Lung (tissue), 12 donors: ENCODE data around the gene JAKMIP3. TPM values are rescaled to one million over a fixed set of nuclear protein-coding genes. Genes with fewer than 3 reads are reported as not detected.

Source experiments
- ATAC-seq: fragments of 200-7000 bp; cut with Tn5 transposase; one replicate; pipeline ENCODE4 v1.9.1; 2020; ENCODE audit warnings: moderate number of reproducible peaks; ENCODE audit not compliant: insufficient read depth, low FRiP score
- DNase-seq, 3 donors: peaks; one replicate each; pipeline ENCODE4 v3.0.0-alpha.2; 2013 to 2017
- H3K27ac ChIP-seq, 2 donors: one replicate each; pipeline ENCODE4 v1.5.1; 2013; ENCODE audit warnings: mild to moderate bottlenecking in 2 of 2, moderate library complexity in 2 of 2, control low read depth in 1 of 2, inconsistent platforms in 1 of 2, low read depth in 1 of 2, low read length in 1 of 2
- H3K27me3 ChIP-seq, 3 donors: one replicate each; pipeline ENCODE4 v1.5.1; 2013; ENCODE audit warnings: low read length in 2 of 3; ENCODE audit not compliant: control insufficient read depth in 3 of 3, insufficient read depth in 3 of 3
- H3K36me3 ChIP-seq, 4 donors: one replicate each; pipeline ENCODE4 v1.5.1; 2013; ENCODE audit warnings: low read length in 4 of 4, mild to moderate bottlenecking in 1 of 4, moderate library complexity in 1 of 4; ENCODE audit not compliant: control insufficient read depth in 4 of 4, insufficient read depth in 4 of 4
- H3K4me1 ChIP-seq, 5 donors: one replicate each; pipeline ENCODE4 v1.5.1; 2013; ENCODE audit warnings: low read length in 5 of 5, mild to moderate bottlenecking in 2 of 5, moderate library complexity in 1 of 5; ENCODE audit not compliant: control insufficient read depth in 5 of 5, insufficient read depth in 5 of 5
- H3K4me3 ChIP-seq: one replicate; pipeline ENCODE4 v1.5.1; 2013; ENCODE audit warnings: mild to moderate bottlenecking, control low read depth, moderate library complexity
- H3K9ac ChIP-seq, 2 donors: one replicate each; pipeline ENCODE4 v1.5.1; 2013; ENCODE audit warnings: low read length in 2 of 2, control low read depth in 1 of 2; ENCODE audit not compliant: insufficient read depth in 1 of 2
- H3K9me3 ChIP-seq, 4 donors: one replicate each; pipeline ENCODE4 v1.5.1; 2013; ENCODE audit warnings: low read length in 3 of 4, mild to moderate bottlenecking in 1 of 4, moderate library complexity in 1 of 4; ENCODE audit not compliant: control insufficient read depth in 4 of 4, insufficient read depth in 3 of 4
- CTCF ChIP-seq: IDR thresholded peaks from 2 replicates; pipeline ENCODE4 v1.5.1; 2012; ENCODE audit warnings: mild to moderate bottlenecking; ENCODE audit errors: control extremely low read depth, extremely low read depth
- WGBS, 2 donors: extraction: QIAGEN DNeasy Blood & Tissue Kit; methylation state at CpG; one replicate each; pipeline ENCODE4 v1.1.7; 2013; 5-methylcytosine and 5-hydroxymethylcytosine counted together
- polyA plus RNA-seq, 2 donors: library from polyadenylated mRNA; stranded (reverse); fragments of 200-250 nt; gene quantifications; one replicate each; pipeline ENCODE4 v1.2.1, GENCODE V29; 2013
- total RNA-seq, 2 donors: library from RNA; depleted of rRNA in 1 of 2; stranded (reverse); fragments of >200 nt in 1 of 2; gene quantifications; one replicate each; pipeline ENCODE4 v1.2.1, GENCODE V29; 2014 to 2021
- donor health status: control.
- donor health status: control.
- donor health status: Bipolar disorder and iron deficiency.
- donor health status: healthy.
- donor health status: DM: yes; HTN: yes; CAD: no.

Gene JAKMIP3
- total and polyA plus RNA-seq, 4 donors = 0.14 to 0.34 (median 0.21) TPM

DNA sequence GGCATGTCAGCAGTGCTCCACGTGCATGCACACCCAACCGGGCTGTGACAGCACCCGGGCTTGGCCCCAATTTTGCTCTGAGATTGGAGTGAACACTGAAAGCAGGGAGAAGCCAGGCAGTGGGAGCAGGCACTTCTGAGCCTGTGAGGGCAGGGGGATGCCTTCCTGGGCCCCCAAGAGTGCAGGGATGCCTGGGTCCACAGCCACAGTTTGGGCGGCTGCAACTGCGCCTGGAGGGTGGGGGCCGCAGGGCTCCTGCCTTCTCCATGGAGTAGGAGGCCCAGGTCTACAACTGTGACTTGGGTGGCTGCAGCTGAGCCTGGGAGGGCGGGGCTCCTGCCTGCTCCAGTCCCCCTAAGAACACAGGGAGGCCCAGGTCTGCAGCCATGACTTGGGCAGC is 46.4 kb upstream of the JAKMIP3 start:
- peaks cover 0 to 3% (median 0%) of the 10 kb centered on the region in 5 donors for H3K4me1 ChIP-seq
- H3K27me3 ChIP-seq = peaks cover 0 to 19% (median 12%) of the 10 kb centered on the region in 3 donors
- H3K9me3 ChIP-seq = no peaks in the 10 kb centered on the region
- ATAC-seq (no peak), DNase-seq (no peak)
- 88 to 96% methylated on average over 7 of the region's 7 CpGs for WGBS, 2 donors
- H3K36me3 ChIP-seq = no peaks in the 10 kb centered on the region
- H3K4me3 ChIP-seq = no peak overlapping the region
- no peak for TF ChIP-seq CTCF
- no peak overlapping the region for H3K27ac ChIP-seq
- no peak overlapping the region for H3K9ac ChIP-seq

GRCh38 chr10:132020456-132020855 is 45.3 kb upstream of the JAKMIP3 start:
- ATAC-seq (no peak), DNase-seq (no peak)
- 89 to 90% methylated on average over 13 of the region's 13 CpGs for WGBS, 2 donors
- peaks cover 0 to 25% (median 16%) of the 10 kb centered on the region in 3 donors for H3K27me3 ChIP-seq
- H3K9ac ChIP-seq = no peak overlapping the region
- H3K27ac ChIP-seq = no peak overlapping the region
- TF ChIP-seq CTCF = no peak
- H3K9me3 ChIP-seq = no peaks in the 10 kb centered on the region
- H3K4me1 ChIP-seq = peaks cover 0 to 3% (median 0%) of the 10 kb centered on the region in 5 donors
- no peaks in the 10 kb centered on the region for H3K36me3 ChIP-seq
- no peak overlapping the region for H3K4me3 ChIP-seq

- no peak overlapping the region for H3K27ac ChIP-seq
- H3K27me3 ChIP-seq = peaks cover 0 to 28% (median 18%) of the 10 kb centered on the region in 3 donors
- 95% methylated on average over 24 of the region's 24 CpGs for WGBS, 2 donors
- ATAC-seq (no peak), DNase-seq (no peak)
- no peak overlapping the region for H3K9ac ChIP-seq
- no peaks in the 10 kb centered on the region for H3K9me3 ChIP-seq
- H3K4me3 ChIP-seq = no peak overlapping the region
- no peak for TF ChIP-seq CTCF
- peaks cover 0 to 3% (median 0%) of the 10 kb centered on the region in 5 donors for H3K4me1 ChIP-seq
- no peaks in the 10 kb centered on the region for H3K36me3 ChIP-seq
These were observed 44.7 kb upstream of the JAKMIP3 start for GRCh38 chr10:132021046-132021445.
